ENCODE data around the gene VBP1. TPM values are rescaled to one million over a fixed set of nuclear protein-coding genes. Genes with fewer than 3 reads are reported as not detected.
"Not testable (repeated sequence)": the region's sequence is repeated elsewhere in the genome, so short reads cannot be mapped to it uniquely, and the experiment has no call there.

Gene VBP1
- total RNA-seq, 1 donor from 2014 or later: 46.5 TPM

DNA sequence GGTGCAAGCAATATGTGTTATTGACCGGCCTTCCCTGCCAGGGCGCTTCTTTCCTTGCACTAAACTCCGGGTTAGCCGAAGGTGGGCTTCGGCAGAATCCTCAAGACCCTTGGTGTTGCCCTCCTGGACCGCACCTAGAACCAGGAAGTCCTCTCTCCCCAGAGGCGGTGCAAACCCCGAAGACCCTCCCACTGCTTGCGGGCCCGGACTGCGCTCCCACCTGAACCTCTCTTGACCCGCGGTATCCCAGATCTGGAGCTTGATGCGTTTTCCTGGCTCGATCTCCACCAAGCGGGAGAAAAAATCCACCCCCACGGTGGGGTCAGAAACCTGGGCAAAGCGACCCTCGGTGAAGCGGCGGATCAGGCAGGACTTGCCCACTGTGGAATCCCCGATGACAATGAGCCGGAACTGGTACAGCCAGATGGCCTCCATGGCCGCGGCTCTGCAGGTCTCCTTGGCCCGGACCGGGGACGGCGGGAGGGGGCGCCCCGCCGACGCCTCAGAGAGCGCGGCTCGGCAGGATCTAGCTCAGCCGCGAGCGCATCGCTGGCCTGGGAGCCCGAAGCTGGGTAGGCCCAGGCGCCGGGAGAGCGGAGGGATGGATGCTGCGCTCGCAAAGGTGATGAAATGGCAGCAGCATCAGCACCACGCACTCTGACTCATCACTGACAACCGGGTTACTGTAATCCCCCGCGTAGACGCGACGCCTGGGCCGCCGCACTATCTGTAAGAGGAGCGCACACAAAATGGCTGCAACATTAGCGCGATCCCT, 47.8 kb downstream of the VBP1 start, which contains the start of gene RAB39B:
Gene RAB39B, minus strand, starts transcription at position 638 of the 775 bp plus-strand sequence. Its CDS starts 203 bp downstream, at position 435.
- DNase-seq: no peak

DNA sequence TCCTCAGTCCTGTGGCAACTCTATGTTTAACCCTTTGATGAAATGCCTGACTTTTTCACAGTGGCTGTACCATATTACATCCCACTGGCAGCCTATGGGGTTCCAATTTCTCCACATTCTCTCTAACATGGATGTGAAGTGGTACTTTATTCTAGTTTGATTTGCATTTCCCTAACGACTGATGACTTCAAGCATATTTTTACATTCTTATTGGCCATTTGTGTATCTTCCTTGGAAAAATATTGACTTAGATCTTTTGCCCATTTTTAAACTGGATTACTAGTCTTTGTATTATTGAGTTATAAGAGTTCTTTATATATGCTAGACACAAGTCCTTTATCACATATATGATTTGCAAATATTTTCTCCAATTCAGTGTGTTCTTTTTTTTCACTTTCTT, 50.2 kb downstream of the VBP1 start:
- DNase-seq: no peak

DNA sequence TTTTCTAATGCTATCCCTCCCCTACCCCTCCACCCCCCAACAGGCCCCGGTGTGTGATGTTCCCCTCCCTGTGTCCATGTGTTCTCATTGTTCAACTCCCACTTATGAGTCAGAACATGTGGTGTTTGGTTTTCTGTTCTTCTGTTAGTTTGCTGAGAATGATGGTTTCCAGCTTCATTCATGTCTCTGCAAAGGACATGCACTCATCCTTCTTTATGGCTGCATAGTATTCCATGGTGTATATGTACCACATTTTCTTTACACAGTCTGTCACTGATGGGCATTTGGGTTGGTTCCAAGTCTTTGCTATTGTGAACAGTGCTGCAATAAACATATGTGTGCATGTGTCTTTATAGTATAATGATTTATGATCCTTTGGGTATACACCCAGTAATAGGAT, 51.7 kb downstream of the VBP1 start:
- DNase-seq: not testable (repeated sequence)

DNA sequence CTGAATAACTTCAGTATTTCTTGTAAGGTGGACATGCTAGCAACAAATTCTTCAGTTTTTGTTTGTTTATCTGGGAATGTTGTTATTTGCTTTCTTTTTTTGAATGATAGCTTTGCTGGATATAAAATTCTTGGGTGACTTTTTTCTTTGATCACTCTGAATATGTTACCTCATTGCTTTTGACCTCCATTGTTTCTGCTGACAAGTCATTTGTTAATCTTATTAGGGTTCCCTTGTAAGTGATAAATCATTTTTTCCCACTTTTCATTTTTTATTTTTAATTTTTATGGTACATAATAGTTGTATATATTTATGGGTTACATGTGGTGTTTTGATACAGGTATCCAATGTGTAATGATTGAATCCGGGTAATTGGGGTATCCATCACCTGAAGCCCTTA, 54.7 kb downstream of the VBP1 start:
- no peak for DNase-seq

DNA sequence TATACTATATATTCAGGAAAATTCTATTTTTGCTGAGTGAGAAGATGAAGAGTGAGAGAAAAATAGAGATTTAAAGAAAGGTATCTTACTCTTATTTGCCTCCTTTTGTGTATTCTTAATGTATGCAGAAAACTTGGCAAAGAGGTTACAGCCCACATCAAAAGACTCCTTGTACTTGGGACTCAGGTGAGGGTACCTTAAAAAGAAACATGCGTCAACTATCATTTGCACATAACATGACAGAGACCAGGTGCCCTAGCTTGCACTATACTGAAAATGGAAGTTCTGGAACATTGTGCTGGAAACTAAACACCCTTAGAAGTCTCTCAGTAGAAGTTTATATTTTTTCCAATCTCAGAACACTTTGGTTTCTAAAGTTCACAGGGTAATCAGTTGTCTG, 63.6 kb downstream of the VBP1 start:
- no peak for DNase-seq

Other genes with a start within 250 kb of the VBP1 start
- gene F8, start 193.7 kb upstream of the VBP1 start, total RNA-seq: 3.1 TPM
- 32.3 TPM for gene FUNDC2, start 189.6 kb upstream of the VBP1 start, total RNA-seq
- 6.1 TPM for gene CMC4, start 145.3 kb upstream of the VBP1 start, total RNA-seq
- 15.7 TPM for gene MTCP1, start 145.3 kb upstream of the VBP1 start, total RNA-seq
- 12.1 TPM for gene BRCC3, start 145.0 kb upstream of the VBP1 start, total RNA-seq
- gene RAB39B, start 48.0 kb downstream of the VBP1 start, total RNA-seq: 0.30 TPM
- 11.0 TPM for gene CLIC2, start 118.2 kb downstream of the VBP1 start, total RNA-seq
- gene F8A2, start 165.6 kb downstream of the VBP1 start, total RNA-seq: not detected
- 1.7 TPM for gene F8A3, start 242.2 kb downstream of the VBP1 start, total RNA-seq

Measured in skin of body (tissue), 2 donors.